Epithelial cell of esophagus (primary cell): Measurements from ENCODE around the gene MAP2K5.
"Not testable (repeated sequence)": the region's sequence is repeated elsewhere in the genome, so short reads cannot be mapped to it uniquely, and the experiment has no call there.

Source experiments
- DNase-seq: peaks from one replicate; pipeline ENCODE4 v3.0.0; 2010; ENCODE audit warnings: low read depth
- H3K4me3 ChIP-seq: 2 replicates; pipeline ENCODE4 v1.5.1; 2011; ENCODE audit warnings: mild to moderate bottlenecking, low read length, control low read depth
- CTCF ChIP-seq: IDR thresholded peaks from 2 replicates; pipeline ENCODE4 v1.5.1; 2011; ENCODE audit warnings: low read depth, mild to moderate bottlenecking, low read length, control low read depth, inconsistent platforms; ENCODE audit not compliant: insufficient read depth; ENCODE audit errors: missing control alignments

The MAP2K5 gene

GRCh38 chr15:67660446-67660845 is 117.9 kb downstream of the MAP2K5 start:
- DNase-seq, result no peak
- no peak overlapping the region for H3K4me3 ChIP-seq
- TF ChIP-seq CTCF, result no peak

GRCh38 chr15:67660874-67661606 is 118.5 kb downstream of the MAP2K5 start:
- no peak for DNase-seq

GRCh38 chr15:67670647-67671305 is 128.3 kb downstream of the MAP2K5 start:
- no peak for TF ChIP-seq CTCF
- no peak for DNase-seq
- H3K4me3 ChIP-seq, result no peak overlapping the region

More at GRCh38 chr15:67660874-67661606, 118.5 kb downstream of the MAP2K5 start:
- TF ChIP-seq CTCF, result no peak
- no peak overlapping the region for H3K4me3 ChIP-seq

- DNase-seq, H3K4me3 ChIP-seq: not testable (repeated sequence)
These were observed 130.3 kb downstream of the MAP2K5 start for GRCh38 chr15:67672834-67673233.

- H3K4me3 ChIP-seq, result no peak overlapping the region
- no peak for TF ChIP-seq CTCF
- DNase-seq, result no peak
These were observed 132.5 kb downstream of the MAP2K5 start for GRCh38 chr15:67674983-67675382.

GRCh38 chr15:67678089-67678488 is 135.6 kb downstream of the MAP2K5 start:
- no peak for TF ChIP-seq CTCF
- no peak overlapping the region for H3K4me3 ChIP-seq
- DNase-seq, result no peak

GRCh38 chr15:67678993-67679392 is 136.5 kb downstream of the MAP2K5 start:
- no peak overlapping the region for H3K4me3 ChIP-seq
- DNase-seq, result no peak
- TF ChIP-seq CTCF, result no peak
